Keratinocyte (primary cell): ENCODE results near the gene TBC1D8.

Source experiments
- EZH2 ChIP-seq: IDR thresholded peaks from one replicate; pipeline ENCODE4 v1.6.1; 2012; ENCODE audit warnings: inconsistent platforms, mild to moderate bottlenecking, low read length, moderate library complexity
- TF ChIP-seq, protein P1 (sequence below), 3 experiments: IDR thresholded peaks in 1 of 3; conservative IDR thresholded peaks in 1 of 3; optimal IDR thresholded peaks in 1 of 3; 2 replicates in 2 of 3; 3 replicates in 1 of 3; pipeline versions ENCODE3 to v1.5.1; 2011; ENCODE audit warnings: low read length in 3 of 3, mild to moderate bottlenecking in 3 of 3, moderate library complexity in 2 of 3, control low read depth in 1 of 3, inconsistent platforms in 1 of 3; ENCODE audit not compliant: insufficient read depth in 2 of 3; ENCODE audit errors: extremely low read depth in 1 of 3

DNA sequence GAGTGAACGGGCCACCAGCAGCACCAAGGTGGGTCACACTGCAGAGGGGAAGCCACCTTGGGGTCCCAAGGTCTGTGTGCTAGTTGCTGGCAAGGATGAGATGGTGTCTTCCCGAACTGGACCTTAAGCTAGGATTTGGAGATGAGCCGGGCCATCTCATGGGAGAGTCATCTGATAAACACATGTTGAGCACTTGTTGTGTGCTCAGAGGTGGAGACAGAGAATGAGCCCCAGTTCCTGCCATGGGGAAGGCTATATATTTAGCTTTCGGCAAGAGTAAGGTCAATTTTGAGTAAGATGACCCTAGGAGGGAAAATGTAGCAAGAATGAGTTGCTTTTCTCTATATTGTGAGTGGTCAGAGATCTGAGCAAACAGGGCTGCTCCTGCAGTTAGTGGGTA, 190.5 kb downstream of the TBC1D8 start:
- TF ChIP-seq, protein P1, sequence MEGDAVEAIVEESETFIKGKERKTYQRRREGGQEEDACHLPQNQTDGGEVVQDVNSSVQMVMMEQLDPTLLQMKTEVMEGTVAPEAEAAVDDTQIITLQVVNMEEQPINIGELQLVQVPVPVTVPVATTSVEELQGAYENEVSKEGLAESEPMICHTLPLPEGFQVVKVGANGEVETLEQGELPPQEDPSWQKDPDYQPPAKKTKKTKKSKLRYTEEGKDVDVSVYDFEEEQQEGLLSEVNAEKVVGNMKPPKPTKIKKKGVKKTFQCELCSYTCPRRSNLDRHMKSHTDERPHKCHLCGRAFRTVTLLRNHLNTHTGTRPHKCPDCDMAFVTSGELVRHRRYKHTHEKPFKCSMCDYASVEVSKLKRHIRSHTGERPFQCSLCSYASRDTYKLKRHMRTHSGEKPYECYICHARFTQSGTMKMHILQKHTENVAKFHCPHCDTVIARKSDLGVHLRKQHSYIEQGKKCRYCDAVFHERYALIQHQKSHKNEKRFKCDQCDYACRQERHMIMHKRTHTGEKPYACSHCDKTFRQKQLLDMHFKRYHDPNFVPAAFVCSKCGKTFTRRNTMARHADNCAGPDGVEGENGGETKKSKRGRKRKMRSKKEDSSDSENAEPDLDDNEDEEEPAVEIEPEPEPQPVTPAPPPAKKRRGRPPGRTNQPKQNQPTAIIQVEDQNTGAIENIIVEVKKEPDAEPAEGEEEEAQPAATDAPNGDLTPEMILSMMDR (optimal IDR thresholded peaks at IDR 0.05 in 1 of 3, IDR thresholded peaks at IDR 0.05 in 1 of 3, conservative IDR thresholded peaks at IDR 0.05 in 1 of 3; ENCODE audit: extremely low read depth in 1 of 3, insufficient read depth in 2 of 3, low read length in 3 of 3) = no peak
- TF ChIP-seq EZH2 = no peak
